ENCODE data around the gene RAP2A.

The RAP2A gene

DNA sequence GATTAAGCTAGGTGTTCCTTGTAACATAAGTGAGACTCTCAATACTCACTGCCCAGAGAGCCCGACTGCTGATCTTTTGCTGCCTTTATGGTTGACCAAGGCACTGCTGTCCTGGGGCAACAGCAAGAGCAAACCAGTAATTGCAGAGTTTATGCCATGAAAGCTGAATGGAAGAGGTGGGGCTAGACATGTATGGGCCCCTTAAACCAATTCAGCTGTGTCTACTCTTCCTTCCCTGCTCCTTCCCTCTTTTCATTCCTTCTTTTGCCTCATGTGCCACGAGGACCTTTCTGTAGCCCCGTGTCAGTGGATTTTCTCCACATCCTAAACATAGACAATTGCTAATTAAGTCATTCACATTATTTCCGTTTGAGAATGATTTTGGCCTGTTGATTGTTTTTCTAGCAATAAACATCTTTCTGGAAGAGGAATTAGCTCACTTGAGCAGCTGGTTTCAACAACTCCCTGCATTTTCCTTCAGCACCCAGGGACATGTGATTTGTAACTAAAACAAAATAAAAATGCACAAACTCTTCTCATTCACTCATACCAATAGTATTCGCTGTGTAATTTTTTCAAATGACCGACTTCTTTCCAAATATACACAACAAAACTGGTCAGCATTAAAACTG lies 40.5 kb downstream of the RAP2A start:
- Histone ChIP-seq H3F3A (ENCODE audit: low read depth) (no peaks in the 10 kb centered on the region), H3K36me3 (ENCODE audit: insufficient read depth, low read length) (no peaks in the 10 kb centered on the region), H3K4me3 (ENCODE audit: low read length, poor library complexity, severe bottlenecking) (no peak overlapping the region), H3K9ac (ENCODE audit: low read depth, low read length, poor library complexity, severe bottlenecking) (no peak overlapping the region), H3K4me1 (ENCODE audit: insufficient read depth, low read length, poor library complexity, severe bottlenecking) (no peaks in the 10 kb centered on the region), H3K27me3 (ENCODE audit: insufficient read depth, low read length, poor library complexity, severe bottlenecking) (no peaks in the 10 kb centered on the region), H3K4me2 (ENCODE audit: low read depth, low read length, poor library complexity, severe bottlenecking) (no peak overlapping the region), H3K9me3 (ENCODE audit: insufficient read depth, low read depth, low read length) (no peaks in the 10 kb centered on the region), H4K20me1 (ENCODE audit: insufficient read depth, low read length, poor library complexity, severe bottlenecking) (no peaks in the 10 kb centered on the region), H2AFZ (ENCODE audit: low read length) (no peak overlapping the region), H3K9me2 (replicated peaks; ENCODE audit: low read depth, low read length) (no peaks in the 10 kb centered on the region), H3K79me2 (ENCODE audit: insufficient read depth, low read length) (no peaks in the 10 kb centered on the region)
- no peak for TF ChIP-seq CTCF (conservative IDR thresholded peaks at IDR 0.05; ENCODE audit: low read length)
- no peak for TF ChIP-seq EZH2phosphoT487 (IDR thresholded peaks at IDR 0.05; ENCODE audit: borderline replicate concordance)

GRCh38 chr13:97475011-97475410 lies 41.0 kb downstream of the RAP2A start:
- Histone ChIP-seq H2AFZ (ENCODE audit: low read length) (no peak overlapping the region), H3F3A (ENCODE audit: low read depth) (no peaks in the 10 kb centered on the region), H3K79me2 (ENCODE audit: insufficient read depth, low read length) (no peaks in the 10 kb centered on the region), H4K20me1 (ENCODE audit: insufficient read depth, low read length, poor library complexity, severe bottlenecking) (no peaks in the 10 kb centered on the region), H3K36me3 (ENCODE audit: insufficient read depth, low read length) (no peaks in the 10 kb centered on the region), H3K9me3 (ENCODE audit: insufficient read depth, low read depth, low read length) (no peaks in the 10 kb centered on the region), H3K9ac (ENCODE audit: low read depth, low read length, poor library complexity, severe bottlenecking) (no peak overlapping the region), H3K4me1 (ENCODE audit: insufficient read depth, low read length, poor library complexity, severe bottlenecking) (no peaks in the 10 kb centered on the region), H3K9me2 (replicated peaks; ENCODE audit: low read depth, low read length) (no peaks in the 10 kb centered on the region), H3K4me3 (ENCODE audit: low read length, poor library complexity, severe bottlenecking) (no peak overlapping the region), H3K27me3 (ENCODE audit: insufficient read depth, low read length, poor library complexity, severe bottlenecking) (no peaks in the 10 kb centered on the region), H3K4me2 (ENCODE audit: low read depth, low read length, poor library complexity, severe bottlenecking) (no peak overlapping the region)
- TF ChIP-seq CTCF (conservative IDR thresholded peaks at IDR 0.05; ENCODE audit: low read length) = no peak
- no peak for TF ChIP-seq EZH2phosphoT487 (IDR thresholded peaks at IDR 0.05; ENCODE audit: borderline replicate concordance)

DNA sequence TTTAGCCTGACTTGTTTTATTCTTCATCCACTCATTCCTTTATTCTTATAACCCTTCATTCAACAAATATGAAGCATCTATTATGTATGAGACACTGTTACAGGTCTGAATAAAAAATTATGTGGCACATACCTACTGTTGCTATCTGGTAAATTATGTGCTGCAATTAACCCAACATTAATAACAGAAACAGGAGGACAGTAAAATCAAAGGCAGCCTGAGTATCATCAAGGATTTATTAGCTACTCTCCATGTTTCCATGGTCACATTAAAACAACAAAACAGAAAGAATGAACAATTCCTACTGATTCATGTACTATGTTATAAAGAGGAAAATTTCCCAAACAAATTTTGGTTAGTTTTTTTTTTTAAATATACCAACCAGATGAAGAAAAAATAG lies 43.9 kb downstream of the RAP2A start:
- Histone ChIP-seq H3K36me3 (ENCODE audit: insufficient read depth, low read length) (no peaks in the 10 kb centered on the region), H3K4me2 (ENCODE audit: low read depth, low read length, poor library complexity, severe bottlenecking) (no peak overlapping the region), H3K27me3 (ENCODE audit: insufficient read depth, low read length, poor library complexity, severe bottlenecking) (no peaks in the 10 kb centered on the region), H3K4me1 (ENCODE audit: insufficient read depth, low read length, poor library complexity, severe bottlenecking) (no peaks in the 10 kb centered on the region), H3K4me3 (ENCODE audit: low read length, poor library complexity, severe bottlenecking) (no peak overlapping the region), H3K9me3 (ENCODE audit: insufficient read depth, low read depth, low read length) (no peaks in the 10 kb centered on the region), H3K9me2 (replicated peaks; ENCODE audit: low read depth, low read length) (no peaks in the 10 kb centered on the region), H2AFZ (ENCODE audit: low read length) (no peak overlapping the region), H3K79me2 (ENCODE audit: insufficient read depth, low read length) (no peaks in the 10 kb centered on the region), H3K9ac (ENCODE audit: low read depth, low read length, poor library complexity, severe bottlenecking) (no peak overlapping the region), H3F3A (ENCODE audit: low read depth) (no peaks in the 10 kb centered on the region), H4K20me1 (ENCODE audit: insufficient read depth, low read length, poor library complexity, severe bottlenecking) (no peaks in the 10 kb centered on the region)
- no peak for TF ChIP-seq CTCF (conservative IDR thresholded peaks at IDR 0.05; ENCODE audit: low read length)
- TF ChIP-seq EZH2phosphoT487 (IDR thresholded peaks at IDR 0.05; ENCODE audit: borderline replicate concordance) = no peak
